T-helper 9 cell (primary cell): ENCODE data around the gene RAD54L2.
"Not testable (repeated sequence)": the region's sequence is repeated elsewhere in the genome, so short reads cannot be mapped to it uniquely, and the experiment has no call there.

Source experiments
- DNase-seq: peaks from one replicate; pipeline ENCODE4 v3.0.0-alpha.2; 2020
- total RNA-seq, 2 donors: gene quantifications; one replicate each; lab custom pipeline; 2026; lab: John Stamatoyannopoulos, UW

Gene RAD54L2
- 84.0 to 93.9 reads per million in 2 donors for total RNA-seq

- peak; percentile 68 for DNase-seq
Observed at GRCh38 chr3:51538459-51539290, at the start of gene RAD54L2. RAD54L2 (plus strand) TSS chr3:51538719; CDS start chr3:51590421, 51,702 bp downstream.

DNA sequence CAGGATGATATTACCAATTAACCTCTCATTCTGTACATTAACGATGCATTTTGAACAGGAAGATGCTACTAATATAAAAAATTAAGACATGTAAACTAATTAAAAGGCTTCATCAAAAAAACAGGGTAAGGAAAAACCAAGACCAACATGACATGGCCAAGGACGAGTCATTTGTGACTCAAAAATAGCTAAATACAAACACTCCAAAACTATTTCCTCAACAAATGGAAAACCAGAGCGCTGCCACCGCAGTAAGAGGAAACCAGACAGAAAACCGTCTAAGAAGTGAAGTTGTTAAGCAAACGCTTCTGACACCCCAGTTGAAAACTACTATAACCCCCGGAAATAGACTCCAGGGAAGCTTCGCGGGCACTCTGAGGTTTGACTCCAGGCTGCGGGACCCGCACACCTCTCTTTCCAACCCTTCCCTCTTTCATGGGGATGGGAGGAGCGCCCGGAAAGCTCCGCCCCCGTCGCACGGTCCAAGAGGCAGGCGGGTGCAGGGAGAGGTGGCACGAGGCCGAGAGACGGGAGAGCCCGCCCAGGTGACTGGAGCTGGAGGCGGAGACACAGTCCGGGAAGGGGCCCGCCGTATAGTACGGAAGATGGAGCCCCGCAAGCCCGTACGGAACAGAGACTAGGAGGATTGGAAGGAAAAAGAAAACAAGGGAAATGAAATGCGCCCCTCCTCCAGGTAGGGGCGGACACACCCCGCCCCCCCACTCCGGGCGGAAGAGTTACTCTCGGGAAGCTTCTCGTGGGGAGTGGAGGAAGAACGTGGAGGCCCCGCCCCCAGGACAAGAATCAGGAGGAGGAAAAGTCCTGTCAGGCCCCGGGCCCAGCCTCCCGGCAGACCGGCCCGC is 39.4 kb upstream of the RAD54L2 start:
- DNase-seq: peak; percentile 74

DNA sequence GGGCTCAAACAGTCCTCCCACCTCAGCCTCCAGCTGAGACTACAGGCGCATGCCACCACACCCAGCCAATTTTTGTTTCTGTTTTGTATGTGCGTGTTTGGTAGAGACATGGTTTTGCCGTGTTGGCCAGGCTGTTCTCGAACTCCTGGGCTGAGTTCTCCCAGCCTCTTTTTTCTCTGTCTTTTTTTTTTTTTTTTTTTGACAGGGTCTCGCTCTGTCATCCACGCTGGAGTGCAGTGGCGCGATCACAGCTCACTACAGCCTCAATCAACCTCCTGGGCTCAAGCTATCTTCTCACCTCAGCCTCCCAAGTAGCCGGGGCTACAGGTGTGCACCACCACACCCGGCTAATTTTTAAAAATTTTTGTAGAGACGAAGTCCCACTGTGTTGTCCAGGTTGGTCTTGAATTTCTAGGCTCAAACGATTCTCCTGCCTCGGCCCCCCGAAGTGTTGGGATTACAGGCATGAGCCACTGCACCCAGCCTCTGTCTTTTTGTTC is 37.8 kb upstream of the RAD54L2 start:
- DNase-seq: no peak

GRCh38 chr3:51501833-51502561 is 36.5 kb upstream of the RAD54L2 start:
- peak; percentile 75 for DNase-seq

- no peak for DNase-seq
Observed at GRCh38 chr3:51502562-51502910, 36.0 kb upstream of the RAD54L2 start.

DNA sequence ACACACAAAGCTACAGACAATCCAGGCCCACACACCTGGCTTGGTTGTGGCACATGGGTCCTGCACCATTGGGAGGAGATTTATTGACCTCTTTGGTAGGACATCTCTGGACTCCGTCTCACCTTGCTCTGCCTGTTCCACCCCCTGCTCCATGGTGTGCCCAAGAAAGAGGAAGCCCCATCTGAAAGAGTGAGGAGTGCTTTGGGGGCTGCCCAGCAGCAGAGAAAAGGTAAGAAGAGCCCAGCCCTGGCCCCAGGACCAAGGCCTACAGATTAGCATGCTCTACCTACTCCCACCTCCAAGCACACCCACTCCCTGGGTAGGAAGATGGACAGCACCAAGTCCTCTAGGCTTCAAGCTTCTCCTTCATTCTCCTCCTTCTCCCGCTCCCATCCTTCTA is 35.5 kb upstream of the RAD54L2 start:
- no peak for DNase-seq

DNA sequence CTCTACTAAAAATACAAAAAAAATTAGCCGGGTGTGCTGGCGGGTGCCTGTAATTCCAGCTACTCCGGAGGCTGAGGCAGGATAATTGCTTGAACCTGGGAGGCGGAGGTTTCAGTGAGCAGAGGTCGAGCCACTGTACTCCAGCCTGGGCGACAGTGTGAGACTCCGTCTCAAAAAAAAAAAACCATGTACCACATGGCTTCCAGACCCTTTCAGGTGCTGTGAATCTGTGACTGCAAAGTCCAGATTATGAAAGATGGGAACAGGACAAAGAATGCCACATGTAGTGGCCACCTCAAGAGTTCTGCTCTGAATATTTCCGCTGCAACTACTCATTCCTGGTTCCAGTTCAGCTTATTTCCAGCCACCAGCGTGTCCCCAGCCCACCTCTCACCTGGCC is 30.3 kb upstream of the RAD54L2 start:
- DNase-seq: no peak

GRCh38 chr3:51510996-51511395 is 27.5 kb upstream of the RAD54L2 start:
- no peak for DNase-seq

DNA sequence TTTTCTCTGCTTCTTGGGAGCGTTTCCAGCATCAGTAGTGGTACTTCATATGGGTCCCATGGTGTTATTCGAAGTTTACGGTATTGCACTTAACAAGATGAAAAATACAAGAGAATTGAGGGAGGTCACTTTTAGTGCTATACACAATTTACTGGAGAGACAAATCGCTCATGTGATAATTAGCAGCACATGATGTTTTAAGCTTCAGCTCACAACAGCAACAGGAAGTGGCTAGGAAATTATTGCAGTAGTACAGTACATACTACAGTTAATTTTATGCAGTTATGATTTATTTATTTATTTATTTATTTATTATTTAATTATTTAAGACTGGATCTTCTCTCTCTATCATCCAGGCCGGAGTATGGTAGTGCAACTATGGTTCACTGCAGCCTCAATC is 24.3 kb upstream of the RAD54L2 start:
- DNase-seq: no peak

- no peak for DNase-seq
Observed at GRCh38 chr3:51519848-51520247, 18.7 kb upstream of the RAD54L2 start.

DNA sequence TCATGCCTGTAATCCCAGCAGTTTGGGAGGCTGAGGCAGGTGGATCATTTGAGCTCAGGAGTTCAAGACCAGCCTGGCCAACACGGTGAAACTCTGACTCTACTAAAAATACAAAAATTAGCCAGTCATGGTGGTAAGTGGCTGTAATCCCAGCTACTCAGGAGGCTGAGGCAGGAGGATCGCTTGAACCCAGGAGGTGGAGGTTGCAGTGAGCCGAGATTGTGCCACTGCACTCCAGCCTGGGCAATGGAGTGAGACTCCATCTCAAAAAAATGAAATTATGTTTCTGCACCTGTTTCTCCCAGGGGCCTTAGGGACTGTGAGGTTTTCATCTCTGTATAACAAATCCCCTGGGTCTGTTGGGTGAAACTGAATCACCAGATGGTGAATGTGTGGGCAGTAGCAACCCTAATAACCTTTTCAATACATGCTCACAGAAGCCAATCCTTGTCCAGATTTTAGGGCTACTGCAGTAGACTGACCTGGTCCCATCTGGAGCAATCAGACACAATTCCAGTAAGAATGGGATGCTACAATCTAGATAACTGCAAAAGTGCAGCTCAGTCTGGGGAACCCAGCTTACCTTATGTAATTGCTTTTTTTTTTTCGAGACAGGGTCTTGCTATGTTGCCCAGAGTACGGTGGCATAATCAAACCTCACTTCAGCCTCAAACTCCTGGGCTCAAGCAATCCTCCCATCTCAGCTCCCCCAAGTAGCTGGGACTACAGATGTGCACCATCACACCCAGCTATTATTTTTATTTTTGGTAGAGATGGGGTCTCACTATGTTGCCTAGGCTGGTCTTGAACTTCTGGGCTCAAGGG is 17.4 kb upstream of the RAD54L2 start:
- not testable (repeated sequence) for DNase-seq

- no peak for DNase-seq
Observed at GRCh38 chr3:51522273-51522962, 16.1 kb upstream of the RAD54L2 start.

DNA sequence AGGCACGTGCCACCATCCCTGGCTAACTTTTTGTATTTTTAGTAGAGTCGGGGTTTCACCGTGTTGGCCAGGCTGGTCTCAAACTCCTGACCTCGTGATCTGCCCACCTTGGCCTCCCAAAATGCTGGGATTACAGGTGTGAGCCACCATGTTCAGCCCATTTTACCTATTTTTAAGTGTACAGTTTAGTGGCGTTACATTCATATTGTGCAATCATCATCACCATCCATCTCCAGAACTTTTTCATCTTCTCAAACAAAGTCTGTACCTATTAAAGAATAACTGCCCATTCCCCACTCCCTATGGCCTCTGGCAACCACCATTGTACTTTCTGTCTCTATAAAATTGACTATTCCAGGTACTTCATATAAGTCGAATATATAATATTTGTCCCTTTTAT is 13.6 kb upstream of the RAD54L2 start:
- DNase-seq: not testable (repeated sequence)

DNA sequence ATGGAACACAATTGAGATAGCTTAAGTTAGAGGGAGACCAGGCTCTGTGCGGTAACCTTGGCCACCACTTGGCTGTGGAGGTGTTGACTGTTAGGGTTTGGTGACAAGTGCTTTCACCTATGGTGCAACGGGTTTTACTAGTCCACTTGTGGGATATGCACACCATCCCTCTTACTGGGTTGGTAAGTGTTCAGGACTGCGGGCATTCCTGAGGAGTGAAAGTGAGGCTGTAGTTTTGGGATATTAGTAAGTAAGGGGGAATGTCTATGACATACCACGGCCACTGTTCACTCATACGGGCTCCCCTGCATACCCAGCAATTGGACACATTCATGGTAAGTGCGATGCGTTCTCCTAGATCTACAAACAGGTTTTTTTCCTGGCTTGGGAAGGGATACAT is 8.0 kb upstream of the RAD54L2 start:
- no peak for DNase-seq

DNA sequence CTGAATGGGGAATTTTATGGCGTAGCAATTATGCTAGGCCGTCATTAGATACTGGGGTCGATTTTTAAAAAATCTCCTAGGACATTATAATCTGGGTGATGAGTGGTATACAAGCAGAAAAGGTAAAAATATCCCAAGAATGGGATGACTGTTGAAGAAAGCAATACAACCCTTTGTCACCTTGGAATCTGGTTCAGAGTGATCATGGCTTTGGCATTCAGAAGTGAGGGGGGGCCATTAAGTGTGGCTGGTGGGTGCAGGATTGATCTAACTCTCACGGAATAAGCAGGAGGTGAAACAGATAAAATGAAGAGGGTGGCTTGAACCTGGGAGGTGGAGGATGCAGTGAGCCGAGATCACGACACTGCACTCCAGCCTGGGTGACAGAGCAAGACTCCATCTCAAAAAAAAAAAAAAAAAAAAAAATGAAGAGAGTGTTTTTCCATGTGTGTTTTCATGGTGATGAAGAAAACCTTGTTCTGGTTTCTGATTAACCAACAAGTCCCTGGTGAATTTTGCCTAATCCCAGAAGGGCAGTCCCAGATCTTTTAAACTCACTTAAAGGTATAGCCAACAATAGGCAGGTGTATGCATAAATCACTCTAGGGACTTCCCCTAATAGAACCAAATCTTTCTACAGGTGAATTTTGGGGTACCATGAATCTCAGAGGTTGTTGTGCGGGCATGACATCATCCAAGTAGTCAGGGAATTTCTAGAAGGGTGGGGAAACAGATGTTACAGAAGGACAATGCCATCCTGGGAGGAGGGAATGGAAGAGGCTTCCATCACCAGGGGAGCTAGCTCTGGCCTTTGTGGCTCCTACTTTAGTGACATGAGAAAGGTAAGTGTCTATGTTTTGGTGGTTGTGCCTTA is 3.1 kb upstream of the RAD54L2 start:
- no peak for DNase-seq

DNA sequence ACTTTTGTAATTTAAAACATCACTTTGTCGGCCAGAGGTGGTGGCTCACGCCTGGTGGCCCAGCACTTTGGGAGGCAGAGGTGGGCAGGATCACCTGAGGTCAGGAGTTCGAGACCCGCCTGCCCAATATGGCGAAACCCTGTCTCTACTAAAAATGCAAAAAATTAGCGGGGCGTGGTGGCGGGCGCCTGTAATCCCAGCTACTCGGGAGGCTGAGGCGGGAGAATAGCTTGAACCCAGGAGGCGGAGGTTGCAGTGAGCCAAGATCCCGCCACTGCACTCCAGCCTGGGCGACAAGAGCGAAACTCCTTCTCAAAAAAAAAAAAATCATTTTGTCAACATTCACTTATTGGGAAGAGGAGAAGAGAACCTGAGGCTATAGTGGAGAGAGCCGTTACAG is 888 bp upstream of the RAD54L2 start:
- DNase-seq: not testable (repeated sequence)

GRCh38 chr3:51538115-51538458 is 432 bp upstream of the RAD54L2 start:
- no peak for DNase-seq

DNA sequence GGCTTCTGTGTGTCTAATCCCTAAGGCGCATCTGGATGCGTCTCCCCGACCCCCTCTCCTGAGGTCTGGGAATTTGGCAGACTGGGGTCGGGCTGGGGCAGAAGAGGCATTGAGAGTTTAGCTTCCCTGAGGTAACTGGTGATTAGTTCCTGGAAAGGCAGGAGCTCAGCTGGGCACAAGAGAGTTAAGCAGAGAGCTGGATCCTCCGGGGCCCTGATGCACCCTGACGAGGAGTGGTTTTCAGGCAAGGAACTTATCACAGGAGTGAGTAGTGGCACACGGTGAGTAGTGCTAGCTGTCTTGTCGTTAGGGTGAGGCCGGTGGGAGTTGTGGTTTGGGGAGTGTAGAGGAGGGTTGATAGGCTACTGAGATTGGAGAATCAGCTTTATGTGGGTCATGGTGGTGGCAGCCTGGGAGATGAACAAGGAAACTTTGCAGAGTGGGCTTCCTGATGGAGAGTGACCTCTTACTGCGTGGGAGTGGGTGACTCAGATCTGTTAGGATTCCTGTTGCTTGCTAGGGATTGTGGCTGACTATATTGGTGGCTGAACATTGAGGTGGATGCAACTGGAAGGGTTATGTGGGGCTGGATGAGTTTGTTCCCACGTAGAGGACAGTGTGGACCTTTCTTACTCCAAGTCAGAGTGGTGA is 897 bp downstream of the RAD54L2 start:
- peak; percentile 13 for DNase-seq

DNA sequence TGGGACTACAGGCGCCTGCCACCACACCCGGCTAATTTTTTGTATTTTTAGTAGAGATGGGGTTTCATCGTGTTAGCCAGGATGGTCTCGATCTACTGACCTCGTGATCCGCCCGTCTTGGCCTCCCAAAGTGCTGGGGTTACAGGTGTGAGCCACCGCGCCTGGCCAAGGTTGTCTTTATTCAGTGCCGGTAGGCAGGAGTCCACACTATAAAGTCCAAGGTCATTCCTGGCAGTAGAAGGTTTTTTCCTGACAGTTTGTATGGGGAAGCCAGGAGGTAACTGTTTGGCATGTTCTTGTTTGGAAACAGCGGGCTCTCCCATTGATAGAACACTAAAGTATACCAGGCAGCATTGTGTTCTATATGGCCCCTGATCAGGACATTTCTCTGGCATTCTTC is 4.1 kb downstream of the RAD54L2 start:
- DNase-seq: not testable (repeated sequence)
